Amygdala (tissue), 56 donors: ENCODE measurements around the gene A4GALT.
"Not testable (repeated sequence)": the region's sequence is repeated elsewhere in the genome, so short reads cannot be mapped to it uniquely, and the experiment has no call there.

ENCODE experiments used
- DNase-seq, 56 donors: peaks; one replicate each; lab custom pipeline; 2025; lab: John Stamatoyannopoulos, UW

The A4GALT gene

GRCh38 chr22:42743501-42743991, 22.9 kb upstream of the A4GALT start:
- no peak for DNase-seq

- DNase-seq, result peak in 1 of 56 donors; percentile 1
These were observed 22.3 kb upstream of the A4GALT start for GRCh38 chr22:42742940-42743339.

DNA sequence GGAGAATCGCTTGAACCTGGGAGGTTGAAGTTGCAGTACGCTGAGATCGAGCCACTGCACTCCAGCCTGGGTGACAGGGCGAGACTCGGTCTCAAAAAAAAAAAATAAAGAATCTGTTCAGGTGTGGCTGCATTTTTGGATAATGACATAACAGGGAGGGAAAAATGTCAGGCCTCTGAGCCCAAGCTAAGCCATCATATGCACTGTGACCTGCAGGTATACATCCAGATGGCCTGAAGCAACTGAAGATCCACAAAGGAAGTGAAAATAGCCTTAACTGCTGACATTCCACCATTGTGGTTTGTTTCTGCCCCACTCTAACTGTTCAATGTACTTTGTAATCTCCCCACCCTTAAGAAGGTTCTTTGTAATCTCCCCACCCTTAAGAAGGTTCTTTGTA, 19.6 kb upstream of the A4GALT start:
- DNase-seq, result not testable (repeated sequence)

DNA sequence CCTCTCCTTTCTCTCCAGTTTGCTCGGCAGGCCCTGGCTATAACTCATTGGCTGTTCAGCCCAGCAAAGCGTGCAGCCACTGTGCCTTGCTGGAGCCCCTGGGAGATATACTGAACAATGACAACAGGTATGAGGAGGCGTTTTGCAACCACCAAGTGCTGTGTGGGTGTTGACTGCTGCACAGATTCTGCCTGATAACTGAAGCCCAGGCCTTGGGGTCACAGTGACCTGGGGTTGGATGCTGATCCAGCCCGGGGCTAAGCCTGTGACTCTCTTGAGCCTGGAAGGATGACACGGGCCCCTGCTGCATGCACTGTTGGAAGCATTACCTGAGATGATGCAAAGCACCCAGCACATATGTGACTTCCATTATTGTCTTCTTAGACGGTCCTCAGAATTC, 13.7 kb upstream of the A4GALT start:
- DNase-seq, result no peak

GRCh38 chr22:42733394-42733793, 12.7 kb upstream of the A4GALT start:
- DNase-seq, result not testable (repeated sequence)

- DNase-seq, result no peak
These were observed 11.4 kb upstream of the A4GALT start for GRCh38 chr22:42732081-42732480.

DNA sequence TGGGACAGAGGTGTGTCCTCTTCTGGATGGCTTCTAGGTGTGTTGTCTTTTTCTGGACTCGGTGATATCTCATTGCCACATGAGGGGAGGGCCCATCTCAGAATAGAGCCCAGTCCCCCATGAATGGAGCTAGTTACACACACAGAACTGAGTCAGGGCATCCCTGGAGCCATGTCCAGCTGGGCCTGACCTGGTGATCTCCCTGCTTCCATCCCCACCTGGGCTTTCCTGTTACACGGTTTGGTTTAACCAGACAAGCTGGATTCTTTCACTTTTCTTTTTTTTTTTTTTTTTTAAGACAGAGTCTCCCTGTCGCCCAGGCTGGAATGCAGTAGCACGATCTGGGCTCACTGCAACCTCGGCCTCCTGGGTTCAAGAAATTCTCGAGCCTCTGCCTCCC, 6.1 kb upstream of the A4GALT start:
- DNase-seq, result no peak

DNA sequence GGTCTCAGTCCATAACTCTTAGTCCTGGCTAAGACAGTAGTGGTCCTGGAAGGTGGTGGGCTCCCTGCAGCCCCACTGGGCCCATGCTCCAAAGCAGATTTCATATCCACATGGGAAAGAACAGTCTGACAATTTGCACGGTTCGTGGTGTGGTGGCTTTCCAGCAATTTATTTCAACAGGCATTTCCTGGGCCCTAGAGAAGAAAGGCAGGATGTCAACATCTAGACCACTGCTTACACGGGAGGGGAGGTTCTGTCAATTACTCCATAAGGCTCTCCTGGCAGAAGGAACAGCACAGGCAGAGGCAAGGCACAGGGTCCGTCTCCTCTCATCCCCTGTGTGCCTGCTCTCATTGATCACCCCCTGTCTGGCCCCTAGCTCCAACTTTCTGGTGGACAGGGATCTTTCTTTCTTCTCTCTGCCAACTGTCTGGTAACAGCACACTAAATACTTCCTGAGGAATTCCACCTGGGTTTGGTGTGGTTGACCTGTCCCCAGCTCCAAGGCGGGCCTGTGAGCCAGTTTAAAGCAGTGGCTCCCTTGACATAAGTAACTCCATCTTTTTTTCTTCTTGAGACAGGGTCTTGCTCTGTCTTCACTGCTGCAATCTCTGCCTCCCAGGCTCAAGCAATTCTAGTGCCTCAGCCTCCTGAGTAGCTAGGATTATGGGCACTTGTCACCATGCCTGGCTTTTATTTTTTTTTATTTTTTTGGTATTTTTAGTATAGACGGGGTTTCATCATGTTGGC, 5.1 kb upstream of the A4GALT start:
- no peak for DNase-seq

DNA sequence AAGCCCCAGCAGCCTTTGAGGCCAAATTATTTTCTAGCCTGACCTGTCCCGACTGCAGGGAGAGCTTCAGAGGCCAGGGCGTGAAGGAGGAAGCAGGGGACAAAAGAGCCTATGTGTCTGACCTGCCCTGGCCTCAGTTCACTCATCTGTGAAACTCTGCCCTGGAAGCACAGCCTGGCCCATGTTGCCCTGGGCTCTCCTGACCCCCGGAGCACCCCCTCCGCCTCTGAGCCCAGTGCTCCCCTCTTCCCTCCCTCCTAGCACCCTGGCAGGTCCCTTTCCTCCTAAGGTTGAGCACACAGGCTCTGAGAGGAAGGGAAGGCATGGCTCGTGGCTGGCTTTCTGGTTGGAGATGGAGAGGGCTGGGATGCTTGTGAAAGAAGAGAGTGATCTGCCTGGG, 3.4 kb upstream of the A4GALT start:
- DNase-seq, result no peak

- no peak for DNase-seq
These were observed 370 bp upstream of the A4GALT start for GRCh38 chr22:42721045-42721434.

GRCh38 chr22:42719656-42720262, 911 bp downstream of the A4GALT start:
- DNase-seq, result no peak

- DNase-seq, result peak in 1 of 56 donors; percentile 11
These were observed 1.5 kb downstream of the A4GALT start for GRCh38 chr22:42719133-42719532.

DNA sequence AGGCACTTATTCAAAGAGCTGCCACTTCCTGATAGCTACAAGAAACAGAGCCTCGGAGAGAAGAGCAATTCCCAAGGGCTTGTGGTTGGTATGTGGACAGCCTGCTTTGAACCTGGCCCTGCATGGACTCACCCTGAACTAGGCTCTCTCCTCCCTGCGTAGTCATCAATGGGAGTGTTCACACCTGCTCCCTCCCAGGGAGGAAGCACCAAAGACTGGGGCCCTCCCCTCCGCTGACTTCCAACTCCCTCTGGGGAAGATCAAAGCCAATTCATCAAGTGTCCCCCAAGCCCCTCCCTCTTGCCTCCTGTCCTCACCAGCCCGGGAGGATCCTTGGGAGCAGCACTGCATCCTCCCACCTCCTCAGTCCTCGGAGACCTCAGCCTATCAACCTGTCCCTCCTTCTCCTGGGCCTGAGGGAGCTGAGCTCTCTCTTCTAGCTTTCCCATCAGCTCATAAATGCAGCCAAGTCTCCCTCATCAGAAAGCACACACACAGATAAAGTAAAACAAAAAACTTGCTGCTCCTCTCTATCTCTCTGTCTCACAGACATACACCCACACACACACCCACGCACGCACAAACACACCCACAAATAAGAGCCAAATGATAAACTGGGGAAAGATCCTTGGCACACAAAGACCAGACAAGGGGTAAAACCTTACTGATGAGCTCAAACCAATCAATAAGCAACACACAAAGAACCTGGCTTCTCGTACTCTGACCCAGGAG, 3.3 kb downstream of the A4GALT start:
- DNase-seq, result no peak

DNA sequence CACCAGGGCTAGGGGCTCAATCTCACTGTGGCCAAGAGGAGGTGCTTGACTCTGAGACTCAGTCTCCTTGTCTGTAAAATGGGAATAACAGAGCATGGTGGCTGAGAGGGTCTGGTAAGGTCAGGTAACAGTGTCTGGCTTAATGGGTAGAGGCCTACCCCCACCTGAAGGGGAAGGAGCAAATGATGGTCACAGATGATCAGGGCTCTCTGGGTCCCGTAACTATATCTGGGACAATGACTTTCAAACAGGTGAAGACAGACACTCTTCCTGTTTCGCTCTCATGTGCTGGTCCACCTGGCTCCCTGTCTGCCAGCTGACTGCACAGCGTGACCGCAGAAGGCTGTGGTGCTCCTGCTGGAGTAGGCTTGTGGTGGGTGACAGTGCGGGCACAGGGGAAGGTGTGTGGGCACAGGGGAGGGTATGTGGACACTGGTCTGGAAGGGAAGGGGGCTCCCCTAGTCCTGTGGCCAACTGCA, 4.0 kb downstream of the A4GALT start:
- no peak for DNase-seq

GRCh38 chr22:42716221-42716620, 4.4 kb downstream of the A4GALT start:
- no peak for DNase-seq

DNA sequence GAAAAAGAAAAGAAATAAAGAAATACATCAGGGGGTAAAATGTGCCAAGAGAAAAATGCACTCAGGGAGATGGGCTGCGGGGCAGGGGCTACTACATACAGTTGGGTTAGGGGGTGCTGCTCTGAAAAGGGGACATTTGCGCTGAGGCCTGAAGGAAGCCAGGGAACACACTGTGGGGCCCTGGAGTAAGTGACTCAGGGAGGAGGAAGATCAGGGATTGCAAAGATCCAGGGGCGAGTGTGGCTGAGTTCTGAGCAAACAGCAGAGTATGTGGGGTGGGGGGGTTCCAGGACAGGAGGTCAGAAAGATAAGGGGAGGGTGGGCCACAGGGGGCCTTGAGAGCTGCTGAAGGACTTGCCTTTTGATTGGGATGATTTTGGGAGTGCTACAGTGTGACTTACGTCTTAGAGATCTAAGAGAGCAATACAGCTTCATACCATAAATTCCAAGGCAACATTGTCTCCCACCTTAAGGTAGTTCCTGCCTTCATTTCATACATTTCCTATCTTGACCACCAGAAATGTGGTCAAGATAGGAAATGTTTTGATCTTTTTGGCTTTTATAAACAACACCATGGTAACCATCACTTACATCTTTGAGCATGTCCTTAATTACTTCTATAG, 5.8 kb downstream of the A4GALT start:
- no peak for DNase-seq

GRCh38 chr22:42714308-42714707, 6.4 kb downstream of the A4GALT start:
- no peak for DNase-seq

DNA sequence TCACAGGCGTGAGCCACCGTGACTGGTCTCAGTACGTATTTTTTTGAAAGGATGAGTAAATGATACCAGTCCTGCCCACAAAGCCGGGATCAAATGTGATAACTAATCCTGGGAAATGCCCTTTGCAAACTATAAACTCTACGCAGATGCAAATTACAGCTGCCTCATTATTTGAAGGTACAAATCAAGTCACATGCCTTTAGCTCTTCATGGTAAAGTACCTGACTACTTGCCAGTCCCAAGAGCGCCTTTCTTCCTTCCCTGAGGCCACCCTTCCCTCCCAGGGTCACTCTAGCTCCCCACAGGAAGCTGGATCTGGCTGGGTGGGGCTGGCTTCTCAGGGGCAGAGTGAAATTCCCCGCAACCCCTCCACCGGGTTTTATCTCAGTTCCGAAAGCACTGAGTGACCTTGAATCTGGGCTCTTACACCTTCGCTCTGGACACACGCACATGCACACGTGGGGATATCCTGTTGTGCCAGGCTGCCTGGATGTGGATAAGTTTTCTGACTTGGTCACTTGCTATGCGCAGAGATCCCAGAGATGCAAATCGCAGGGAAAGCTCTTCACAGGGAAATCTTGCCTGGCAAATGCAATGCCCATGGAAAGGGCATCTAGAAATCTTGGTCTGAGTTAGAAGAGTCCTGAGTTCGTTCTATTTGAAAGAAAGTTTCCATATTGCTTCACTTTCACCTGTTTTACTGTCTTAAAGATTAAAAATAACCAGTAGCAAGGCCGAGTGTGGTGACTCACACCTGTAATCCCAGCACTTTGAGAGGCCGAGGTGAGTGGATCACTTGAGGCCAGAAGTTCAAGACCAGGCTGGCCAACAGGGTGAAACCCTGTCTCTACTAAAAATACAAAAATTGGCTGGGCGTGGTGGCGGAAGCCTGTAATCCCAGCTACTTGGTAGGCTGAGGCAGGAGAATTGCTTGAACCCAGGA, 8.5 kb downstream of the A4GALT start:
- no peak for DNase-seq

DNA sequence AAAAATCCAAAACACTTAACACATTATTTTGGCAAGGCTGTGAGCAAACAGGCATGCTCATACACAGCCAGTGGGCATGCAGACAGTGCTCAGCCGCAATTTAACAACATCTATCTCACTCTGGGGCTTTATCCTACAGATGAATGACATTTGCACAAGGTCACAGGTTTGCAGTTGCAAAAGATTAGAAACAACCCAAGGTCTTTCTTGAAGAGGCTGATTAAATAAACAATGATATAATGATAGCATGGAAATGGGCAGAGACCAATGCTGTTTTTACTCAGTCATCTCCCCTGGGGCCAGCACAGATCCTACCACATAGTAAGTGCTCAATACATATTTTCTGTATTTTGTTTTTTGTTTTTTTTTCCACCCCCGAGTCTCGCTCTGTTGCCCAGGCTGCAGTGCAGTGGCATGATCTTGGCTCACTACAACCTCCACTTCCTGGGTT, 9.4 kb downstream of the A4GALT start:
- no peak for DNase-seq

GRCh38 chr22:42708417-42708816, 12.3 kb downstream of the A4GALT start:
- DNase-seq, result no peak
